ENCODE measurements around the gene TJAP1. TPM values are rescaled to one million over a fixed set of nuclear protein-coding genes. Genes with fewer than 3 reads are reported as not detected.

The TJAP1 gene
- total and polyA plus RNA-seq, 8 donors = 24.5 to 46.9 (median 37.5) TPM

DNA sequence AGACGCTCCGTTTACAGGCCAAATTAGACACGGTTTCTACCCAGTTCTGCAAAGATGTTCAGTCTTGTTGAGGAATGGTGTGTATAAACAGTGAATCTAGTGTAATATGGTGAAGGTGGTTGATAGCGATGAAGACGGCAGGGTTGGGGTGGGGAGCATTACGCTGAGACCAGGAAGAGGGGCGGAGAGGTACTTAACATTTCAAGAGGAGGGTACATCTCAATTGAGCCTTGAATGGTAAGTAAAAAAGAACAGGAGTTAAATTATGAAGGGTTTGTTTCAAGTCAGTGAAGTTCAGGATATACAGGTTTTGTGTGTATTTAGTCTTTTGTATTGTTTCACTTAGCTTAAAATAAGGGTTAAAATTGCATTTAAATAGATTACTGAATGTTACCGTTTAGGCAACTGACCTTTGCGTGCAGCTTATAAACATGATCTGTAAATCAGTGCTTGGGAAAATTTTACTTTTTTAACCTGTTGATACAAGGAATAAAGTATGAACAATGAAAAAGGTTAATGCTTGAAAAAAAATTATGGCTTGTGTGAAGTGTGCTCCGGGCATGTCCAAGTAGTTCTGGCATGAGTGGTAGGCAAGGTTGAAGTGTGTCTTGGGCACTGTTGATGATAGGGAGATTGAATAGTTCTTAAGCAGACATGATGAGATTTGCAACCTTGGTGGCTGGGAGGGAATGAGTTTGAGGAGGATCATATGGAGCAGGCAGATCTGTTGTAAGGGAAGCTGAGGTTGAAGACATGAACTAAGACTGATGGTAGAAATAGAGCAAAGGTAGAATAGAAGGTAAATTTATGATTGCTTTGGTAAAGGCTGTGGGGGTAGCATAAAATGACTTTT lies 40.4 kb downstream of the TJAP1 start:
- Histone ChIP-seq H3K36me3 (peaks cover 0 to 68% of the 10 kb centered on the region in 2 donors), H3K4me1 (peaks cover 29 to 49% of the 10 kb centered on the region in 2 donors), H3K4me3 (peak overlapping the region; percentile 73 to 96), H3K27me3 (no peaks in the 10 kb centered on the region), H3K9me3 (no peaks in the 10 kb centered on the region), H3K27ac (peak overlapping the region in 1 of 2 donors; percentile 90)
- ATAC-seq (peak; percentile 2), DNase-seq (no peak)
- TF ChIP-seq, protein P1, sequence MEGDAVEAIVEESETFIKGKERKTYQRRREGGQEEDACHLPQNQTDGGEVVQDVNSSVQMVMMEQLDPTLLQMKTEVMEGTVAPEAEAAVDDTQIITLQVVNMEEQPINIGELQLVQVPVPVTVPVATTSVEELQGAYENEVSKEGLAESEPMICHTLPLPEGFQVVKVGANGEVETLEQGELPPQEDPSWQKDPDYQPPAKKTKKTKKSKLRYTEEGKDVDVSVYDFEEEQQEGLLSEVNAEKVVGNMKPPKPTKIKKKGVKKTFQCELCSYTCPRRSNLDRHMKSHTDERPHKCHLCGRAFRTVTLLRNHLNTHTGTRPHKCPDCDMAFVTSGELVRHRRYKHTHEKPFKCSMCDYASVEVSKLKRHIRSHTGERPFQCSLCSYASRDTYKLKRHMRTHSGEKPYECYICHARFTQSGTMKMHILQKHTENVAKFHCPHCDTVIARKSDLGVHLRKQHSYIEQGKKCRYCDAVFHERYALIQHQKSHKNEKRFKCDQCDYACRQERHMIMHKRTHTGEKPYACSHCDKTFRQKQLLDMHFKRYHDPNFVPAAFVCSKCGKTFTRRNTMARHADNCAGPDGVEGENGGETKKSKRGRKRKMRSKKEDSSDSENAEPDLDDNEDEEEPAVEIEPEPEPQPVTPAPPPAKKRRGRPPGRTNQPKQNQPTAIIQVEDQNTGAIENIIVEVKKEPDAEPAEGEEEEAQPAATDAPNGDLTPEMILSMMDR (IDR thresholded peaks at IDR 0.05) = no peak
- intact Hi-C loops (cut with DNase I) = no loop called here

DNA sequence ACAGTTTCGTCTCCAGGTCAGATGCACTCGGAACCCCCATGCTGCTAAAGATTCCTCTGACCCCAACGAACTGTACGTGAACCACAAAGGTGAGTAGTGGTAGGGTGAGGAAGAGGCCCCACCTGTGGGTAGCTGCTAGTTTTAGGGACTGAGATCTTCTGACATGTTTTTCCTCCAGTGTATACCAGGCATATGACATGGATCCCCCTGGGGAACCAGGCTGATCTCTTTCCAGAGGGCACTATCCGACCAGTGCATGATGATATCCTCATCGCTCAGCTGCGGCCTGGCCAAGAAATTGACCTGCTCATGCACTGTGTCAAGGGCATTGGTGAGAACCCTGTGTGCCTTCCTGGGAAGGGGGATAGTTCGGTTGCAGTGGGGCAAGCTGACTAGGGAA lies 42.7 kb downstream of the TJAP1 start:
- H3K9me3 ChIP-seq = no peaks in the 10 kb centered on the region
- peaks cover 21 to 31% of the 10 kb centered on the region in 2 donors for H3K4me1 ChIP-seq
- H3K4me3 ChIP-seq = no peak overlapping the region
- H3K27ac ChIP-seq = no peak overlapping the region
- H3K27me3 ChIP-seq = no peaks in the 10 kb centered on the region
- TF ChIP-seq, protein P1 (IDR thresholded peaks at IDR 0.05) = no peak
- DNase-seq (no peak), ATAC-seq (no peak)
- H3K36me3 ChIP-seq = peaks cover 0 to 68% of the 10 kb centered on the region in 2 donors
- intact Hi-C loops (cut with DNase I) = no loop called here

DNA sequence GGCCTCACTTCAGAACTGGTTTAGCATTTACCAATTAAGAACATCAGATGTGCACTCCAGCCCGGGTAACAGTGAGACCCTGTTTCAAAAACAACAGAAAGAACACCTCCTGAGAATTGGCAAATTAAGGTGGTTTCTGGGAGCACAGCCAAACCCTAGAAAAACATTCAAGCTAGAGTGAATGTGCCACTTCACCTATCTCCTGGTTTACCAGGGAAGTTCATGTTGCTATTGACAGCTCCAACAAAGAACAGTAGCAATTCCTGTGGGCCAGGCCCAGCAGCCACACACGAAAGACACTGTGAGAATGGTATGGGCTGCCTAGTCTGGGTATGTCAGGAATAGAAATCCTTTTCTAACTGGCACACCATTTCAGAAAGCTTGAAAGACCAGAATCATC lies 44.5 kb downstream of the TJAP1 start:
- ATAC-seq (peak; percentile 34), DNase-seq (no peak)
- no peaks in the 10 kb centered on the region for H3K27me3 ChIP-seq
- intact Hi-C loops (cut with DNase I) = no loop called here
- H3K4me1 ChIP-seq = peaks cover 10 to 19% of the 10 kb centered on the region in 2 donors
- H3K36me3 ChIP-seq = peaks cover 0 to 78% of the 10 kb centered on the region in 2 donors
- no peaks in the 10 kb centered on the region for H3K9me3 ChIP-seq
- H3K4me3 ChIP-seq = no peak overlapping the region
- no peak overlapping the region for H3K27ac ChIP-seq
- TF ChIP-seq, protein P1 (IDR thresholded peaks at IDR 0.05) = no peak

DNA sequence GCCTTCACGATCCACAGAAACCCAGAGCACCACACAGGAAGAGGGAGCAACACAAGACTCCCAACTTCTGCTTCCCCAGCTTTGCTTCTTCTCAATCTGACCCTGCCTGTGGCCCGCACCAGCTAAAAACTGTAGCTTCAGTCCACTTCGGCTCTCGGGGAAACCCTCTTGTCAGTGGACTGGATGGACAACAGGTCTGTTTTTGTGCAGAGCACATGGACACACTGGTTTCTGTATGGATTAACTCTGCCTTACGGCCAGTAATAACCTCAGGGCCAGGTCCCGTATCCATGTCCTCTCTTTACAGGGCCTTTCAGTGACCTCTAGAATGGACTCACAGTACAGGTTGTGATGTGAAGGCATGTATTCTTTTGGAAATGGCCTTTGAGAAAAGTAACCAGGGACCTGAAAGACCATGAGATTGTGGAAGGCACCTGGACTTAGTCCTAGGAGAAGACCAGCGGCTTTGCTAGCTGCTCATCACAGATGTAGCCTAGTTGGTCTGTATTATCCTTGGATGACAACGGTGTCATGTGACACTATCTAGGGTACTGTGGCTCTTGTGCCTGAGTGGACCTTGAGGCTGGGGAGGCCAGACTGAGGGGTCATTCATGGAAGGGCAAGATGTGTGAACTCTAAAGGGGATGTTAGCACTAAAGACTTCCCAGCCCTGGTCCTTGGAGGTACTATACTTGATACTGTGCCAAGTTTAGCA lies 45.3 kb downstream of the TJAP1 start:
- TF ChIP-seq, protein P1 (IDR thresholded peaks at IDR 0.05) = no peak
- DNase-seq (no peak), ATAC-seq (no peak)
- H3K27me3 ChIP-seq = no peaks in the 10 kb centered on the region
- intact Hi-C loops (cut with DNase I) = no loop called here
- peaks cover 8 to 15% of the 10 kb centered on the region in 2 donors for H3K4me1 ChIP-seq
- peaks cover 0 to 87% of the 10 kb centered on the region in 2 donors for H3K36me3 ChIP-seq
- H3K27ac ChIP-seq = peak overlapping the region in 1 of 2 donors; percentile 14
- H3K4me3 ChIP-seq = no peak overlapping the region
- no peaks in the 10 kb centered on the region for H3K9me3 ChIP-seq

DNA sequence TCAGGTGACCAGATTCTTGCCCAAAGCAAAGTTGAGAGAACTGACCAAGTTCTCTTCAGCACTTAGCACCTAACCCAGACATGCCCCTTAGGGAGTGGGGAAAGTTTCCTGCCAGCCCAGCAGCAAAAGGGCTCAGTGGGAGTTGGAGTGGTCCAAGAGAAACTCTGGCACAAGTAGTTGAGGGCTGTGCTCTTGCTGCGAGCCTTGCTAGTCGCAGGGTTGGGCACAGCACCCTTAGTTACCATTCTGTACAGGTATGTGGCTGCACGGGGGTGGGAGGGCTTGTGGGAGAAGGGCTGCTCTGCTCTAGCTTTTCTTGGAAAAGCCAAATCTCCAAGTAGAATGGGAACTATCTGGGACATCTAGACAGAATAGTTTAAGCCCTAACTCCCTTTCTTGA lies 45.9 kb downstream of the TJAP1 start:
- peaks cover 0 to 92% of the 10 kb centered on the region in 2 donors for H3K36me3 ChIP-seq

More for the DNA sequence above, 45.9 kb downstream of the TJAP1 start:
- DNase-seq = no peak
- H3K4me3 ChIP-seq = no peak overlapping the region
- ATAC-seq = no peak
- no peaks in the 10 kb centered on the region for H3K9me3 ChIP-seq
- peaks cover 3 to 10% of the 10 kb centered on the region in 2 donors for H3K4me1 ChIP-seq
- no peak overlapping the region for H3K27ac ChIP-seq
- intact Hi-C loops (cut with DNase I) = no loop called here
- TF ChIP-seq, protein P1 (IDR thresholded peaks at IDR 0.05) = no peak
- no peaks in the 10 kb centered on the region for H3K27me3 ChIP-seq

Data from left lung (tissue), 10 donors.